ENCODE data around the gene ZNF816. TPM values are rescaled to one million over a fixed set of nuclear protein-coding genes. Genes with fewer than 3 reads are reported as not detected.
A peak's percentile ranks its signal among the peaks of the same experiment; 100 is the strongest.

ZNF816 gene
- total RNA-seq, 4 donors from 2014 or later = 3.7 to 23.0 (median 13.5) TPM

DNA sequence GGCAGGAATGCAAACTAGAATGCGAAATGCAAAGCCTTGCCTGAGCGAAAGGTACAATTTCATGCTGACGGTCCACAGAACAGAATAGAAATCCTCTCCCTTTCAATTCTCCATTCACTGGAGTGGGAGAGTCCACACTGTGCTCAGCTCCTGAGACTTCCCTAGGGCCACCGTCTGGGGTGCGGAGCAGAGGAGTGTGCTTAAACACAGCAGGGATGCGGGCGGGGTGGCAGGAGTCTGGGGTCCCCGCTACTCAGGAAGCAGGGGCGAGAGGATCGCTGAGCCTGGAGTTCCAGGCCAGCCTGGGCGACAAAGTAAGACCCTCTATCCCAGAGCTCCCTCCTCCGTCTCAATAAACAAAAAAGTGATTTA, 552 bp upstream of the ZNF816 start:
- WGBS, 2 donors = 1% methylated on average over 12 of the region's 12 CpGs
- H3K4me1 ChIP-seq = peaks cover 0 to 20% (median 6%) of the 10 kb centered on the region in 4 donors
- H3K27me3 ChIP-seq = no peaks in the 10 kb centered on the region
- no peak for DNase-seq (ENCODE audit: low spot score in 2 of 2)
- peaks cover 0 to 39% (median 2%) of the 10 kb centered on the region in 4 donors for H3K9me3 ChIP-seq
- H3K4me3 ChIP-seq = peak overlapping the region; percentile 48 to 74 (median 60)
- peaks cover 0 to 25% (median 0%) of the 10 kb centered on the region in 3 donors for H3K36me3 ChIP-seq
- H3K27ac ChIP-seq = peak overlapping the region; percentile 27 to 81 (median 75)
- no peak for TF ChIP-seq POLR2A (IDR thresholded peaks at IDR 0.05)
- no peak for TF ChIP-seq EP300 (IDR thresholded peaks at IDR 0.05)
- TF ChIP-seq, protein P1, sequence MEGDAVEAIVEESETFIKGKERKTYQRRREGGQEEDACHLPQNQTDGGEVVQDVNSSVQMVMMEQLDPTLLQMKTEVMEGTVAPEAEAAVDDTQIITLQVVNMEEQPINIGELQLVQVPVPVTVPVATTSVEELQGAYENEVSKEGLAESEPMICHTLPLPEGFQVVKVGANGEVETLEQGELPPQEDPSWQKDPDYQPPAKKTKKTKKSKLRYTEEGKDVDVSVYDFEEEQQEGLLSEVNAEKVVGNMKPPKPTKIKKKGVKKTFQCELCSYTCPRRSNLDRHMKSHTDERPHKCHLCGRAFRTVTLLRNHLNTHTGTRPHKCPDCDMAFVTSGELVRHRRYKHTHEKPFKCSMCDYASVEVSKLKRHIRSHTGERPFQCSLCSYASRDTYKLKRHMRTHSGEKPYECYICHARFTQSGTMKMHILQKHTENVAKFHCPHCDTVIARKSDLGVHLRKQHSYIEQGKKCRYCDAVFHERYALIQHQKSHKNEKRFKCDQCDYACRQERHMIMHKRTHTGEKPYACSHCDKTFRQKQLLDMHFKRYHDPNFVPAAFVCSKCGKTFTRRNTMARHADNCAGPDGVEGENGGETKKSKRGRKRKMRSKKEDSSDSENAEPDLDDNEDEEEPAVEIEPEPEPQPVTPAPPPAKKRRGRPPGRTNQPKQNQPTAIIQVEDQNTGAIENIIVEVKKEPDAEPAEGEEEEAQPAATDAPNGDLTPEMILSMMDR (IDR thresholded peaks at IDR 0.05) = no peak

DNA sequence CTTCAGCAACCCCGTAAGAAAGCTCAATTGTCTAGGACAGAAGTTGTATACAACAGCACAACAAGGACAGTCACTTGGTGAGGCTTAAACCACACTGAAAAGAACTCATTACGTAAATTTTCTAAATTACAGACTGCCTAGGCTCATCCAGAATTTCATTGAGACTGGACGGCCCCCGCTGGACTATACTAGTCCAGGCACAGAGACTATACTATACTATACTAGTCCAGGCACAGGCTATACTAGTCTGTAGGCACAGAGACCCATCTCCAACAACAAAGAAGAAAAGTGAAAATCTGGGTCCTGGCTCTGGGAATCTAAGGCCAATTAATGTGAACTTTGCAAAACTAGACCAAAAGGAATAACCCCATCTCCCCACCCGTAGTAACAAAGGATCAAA, 700 bp downstream of the ZNF816 start:
- WGBS, 2 donors = 13% methylated on average over 5 of the region's 5 CpGs
- peaks cover 0 to 38% (median 0%) of the 10 kb centered on the region in 3 donors for H3K36me3 ChIP-seq
- H3K4me1 ChIP-seq = peaks cover 0 to 20% (median 6%) of the 10 kb centered on the region in 4 donors
- peak overlapping the region; percentile 48 to 74 (median 60) for H3K4me3 ChIP-seq
- peak overlapping the region; percentile 29 to 78 (median 75) for H3K27ac ChIP-seq
- DNase-seq (ENCODE audit: low spot score in 2 of 2) = no peak
- H3K27me3 ChIP-seq = no peaks in the 10 kb centered on the region
- H3K9me3 ChIP-seq = peaks cover 0 to 39% (median 0%) of the 10 kb centered on the region in 4 donors
- no peak for TF ChIP-seq EP300 (IDR thresholded peaks at IDR 0.05)
- TF ChIP-seq, protein P1 (IDR thresholded peaks at IDR 0.05) = no peak
- no peak for TF ChIP-seq POLR2A (IDR thresholded peaks at IDR 0.05)

DNA sequence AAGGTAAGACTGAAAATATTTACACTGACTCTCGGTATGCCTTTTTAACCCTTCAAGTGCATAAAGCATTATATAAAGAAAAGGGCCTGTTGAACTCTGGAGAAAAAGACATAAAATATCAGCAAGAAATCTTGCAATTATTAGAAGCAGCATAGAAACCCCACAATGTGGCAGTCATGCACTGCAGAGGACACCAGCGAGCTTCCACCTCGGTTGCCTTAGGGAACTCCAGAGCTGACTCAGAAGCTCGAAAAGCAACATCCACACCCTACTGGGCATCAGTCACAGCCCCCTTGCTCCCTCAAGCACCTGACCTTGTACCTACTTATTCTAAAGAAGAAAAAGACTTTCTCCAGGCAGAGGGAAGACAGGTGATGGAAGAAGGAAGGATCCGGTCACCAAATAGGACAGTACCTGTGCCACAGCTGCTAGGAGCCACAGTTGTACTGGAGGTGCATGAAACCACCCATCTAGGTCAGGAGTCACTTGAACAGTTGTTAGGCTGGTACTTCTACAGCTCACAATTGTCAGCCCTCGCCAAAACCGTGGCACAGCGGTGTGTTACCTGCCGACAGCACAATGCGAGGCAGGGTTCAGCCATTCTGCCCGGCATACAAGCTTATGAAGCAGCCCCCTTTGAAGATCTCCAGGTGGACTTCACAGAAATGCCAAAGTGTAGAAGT, 2.9 kb downstream of the ZNF816 start:
- H3K36me3 ChIP-seq = peaks cover 4 to 60% (median 15%) of the 10 kb centered on the region in 3 donors
- no peak for DNase-seq (ENCODE audit: low spot score in 2 of 2)
- H3K4me1 ChIP-seq = peaks cover 0 to 20% (median 6%) of the 10 kb centered on the region in 4 donors
- H3K27ac ChIP-seq = no peak overlapping the region
- no peaks in the 10 kb centered on the region for H3K27me3 ChIP-seq
- H3K9me3 ChIP-seq = peaks cover 0 to 58% (median 0%) of the 10 kb centered on the region in 4 donors
- WGBS, 2 donors = 85 to 86% methylated on average over 8 to 11 of the region's 11 CpGs
- no peak overlapping the region for H3K4me3 ChIP-seq
- TF ChIP-seq EP300 (IDR thresholded peaks at IDR 0.05) = no peak
- TF ChIP-seq POLR2A (IDR thresholded peaks at IDR 0.05) = no peak
- TF ChIP-seq, protein P1 (IDR thresholded peaks at IDR 0.05) = no peak

DNA sequence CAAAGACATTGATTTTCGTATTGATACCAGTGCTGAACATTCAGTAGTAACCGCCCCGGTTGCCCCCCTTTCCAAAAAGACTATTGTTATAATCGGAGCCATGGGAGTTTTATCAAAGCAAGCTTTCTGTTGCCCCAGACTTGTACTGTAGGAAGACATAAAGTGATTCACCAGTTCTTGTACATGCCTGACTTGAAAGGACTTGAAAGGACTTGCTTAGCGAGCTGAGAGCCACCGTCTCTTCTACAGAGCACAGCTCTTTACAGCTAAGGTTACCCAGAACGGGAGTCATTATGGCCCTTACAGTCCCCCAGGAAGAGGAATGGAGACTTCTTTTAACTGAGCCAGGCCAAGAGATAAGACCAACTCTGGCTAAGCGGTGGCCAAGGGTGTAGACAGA, 5.1 kb downstream of the ZNF816 start:
- Histone ChIP-seq H3K4me1 (peaks cover 0 to 13% (median 3%) of the 10 kb centered on the region in 4 donors), H3K27me3 (no peaks in the 10 kb centered on the region), H3K27ac (no peak overlapping the region), H3K36me3 (peaks cover 4 to 79% (median 24%) of the 10 kb centered on the region in 3 donors), H3K4me3 (no peak overlapping the region), H3K9me3 (peaks cover 0 to 75% (median 2%) of the 10 kb centered on the region in 4 donors)
- 88 to 92% methylated on average over 8 of the region's 8 CpGs for WGBS, 2 donors
- TF ChIP-seq EP300 (IDR thresholded peaks at IDR 0.05) = no peak
- TF ChIP-seq, protein P1 (IDR thresholded peaks at IDR 0.05) = no peak
- no peak for DNase-seq (ENCODE audit: low spot score in 2 of 2)

DNA sequence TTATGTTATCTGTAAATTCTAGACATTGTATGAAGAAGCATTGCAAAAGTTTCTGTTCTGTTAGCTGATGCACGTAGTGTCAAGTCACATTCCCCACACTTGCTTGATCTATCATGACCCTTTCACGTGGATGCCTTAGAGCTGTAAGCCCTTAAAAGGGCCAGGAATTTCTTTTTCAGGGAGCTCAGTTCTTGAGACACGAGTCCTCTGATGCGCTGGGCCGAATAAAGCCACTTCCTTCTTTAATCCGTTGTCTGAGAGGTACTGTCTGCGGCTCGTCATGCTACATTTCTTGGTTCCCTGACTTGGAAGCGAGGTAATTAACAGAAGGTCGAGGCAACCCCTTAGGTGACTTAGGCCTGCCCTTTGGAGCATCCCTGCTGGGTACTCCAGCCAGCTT, 5.8 kb downstream of the ZNF816 start:
- peaks cover 4 to 86% (median 30%) of the 10 kb centered on the region in 3 donors for H3K36me3 ChIP-seq
- TF ChIP-seq, protein P1 (IDR thresholded peaks at IDR 0.05) = no peak
- TF ChIP-seq EP300 (IDR thresholded peaks at IDR 0.05) (no peak), POLR2A (IDR thresholded peaks at IDR 0.05) (no peak)

More for the DNA sequence above, 5.8 kb downstream of the ZNF816 start:
- peaks cover 0 to 10% (median 3%) of the 10 kb centered on the region in 4 donors for H3K4me1 ChIP-seq
- WGBS, 2 donors = 95 to 98% methylated on average over 10 of the region's 10 CpGs
- no peak for DNase-seq (ENCODE audit: low spot score in 2 of 2)
- H3K4me3 ChIP-seq = no peak overlapping the region
- H3K27me3 ChIP-seq = no peaks in the 10 kb centered on the region
- peaks cover 0 to 82% (median 2%) of the 10 kb centered on the region in 4 donors for H3K9me3 ChIP-seq
- H3K27ac ChIP-seq = no peak overlapping the region
